ENCODE measurements around the gene LGALS4. TPM values are rescaled to one million over a fixed set of nuclear protein-coding genes. Genes with fewer than 3 reads are reported as not detected.
"Not testable (repeated sequence)": the region's sequence is repeated elsewhere in the genome, so short reads cannot be mapped to it uniquely, and the experiment has no call there.

Gene LGALS4
- total RNA-seq, 1 experiment from 2014 or later = not detected

- ChIA-PET CTCF (interaction anchor here (0.6 to 0.7 kb wide), 2 partner anchors 14 to 76 kb away, joined by 3 read pairs; no protein-coding TSS in a partner anchor), POLR2A (interaction anchor here (0.7 to 1.4 kb wide), 3 partner anchors 17 to 68 kb away, joined by 3 to 5 read pairs (median 4); no protein-coding TSS in a partner anchor)
- no peaks in the 10 kb centered on the region for H3K27me3 Mint-ChIP-seq (ENCODE audit: insufficient read depth, unreplicated experiment)
- peaks cover 7% of the 10 kb centered on the region for H3K4me1 Mint-ChIP-seq (ENCODE audit: insufficient read depth, unreplicated experiment)
- H3K9me3 Mint-ChIP-seq (ENCODE audit: unreplicated experiment) = no peaks in the 10 kb centered on the region
- intact Hi-C loops (cut with micrococcal nuclease) = no loop called here
- DNase-seq (ENCODE audit: unreplicated experiment) = peak; percentile 26
- peak; percentile 55 for TF ChIP-seq CTCF (IDR thresholded peaks at IDR 0.05; ENCODE audit: unreplicated experiment)
- no peak overlapping the region for H3K4me3 Mint-ChIP-seq (ENCODE audit: unreplicated experiment)
- BruUV-seq (replicated peaks) = no TSS peak
- no peaks in the 10 kb centered on the region for H3K36me3 Mint-ChIP-seq (ENCODE audit: insufficient read depth, unreplicated experiment)
- no peak overlapping the region for H3K27ac Mint-ChIP-seq (ENCODE audit: low read depth, unreplicated experiment)
These were observed 43.0 kb downstream of the LGALS4 start for GRCh38 chr19:38769635-38770211.

- DNase-seq (ENCODE audit: unreplicated experiment) = no peak
- Mint-ChIP-seq H3K4me3 (ENCODE audit: unreplicated experiment) (no peak overlapping the region), H3K4me1 (ENCODE audit: insufficient read depth, unreplicated experiment) (no peaks in the 10 kb centered on the region), H3K36me3 (ENCODE audit: insufficient read depth, unreplicated experiment) (no peaks in the 10 kb centered on the region), H3K27me3 (ENCODE audit: insufficient read depth, unreplicated experiment) (no peaks in the 10 kb centered on the region), H3K27ac (ENCODE audit: low read depth, unreplicated experiment) (no peak overlapping the region), H3K9me3 (ENCODE audit: unreplicated experiment) (no peaks in the 10 kb centered on the region)
- CTCF ChIA-PET = no interaction called here
- TF ChIP-seq CTCF (IDR thresholded peaks at IDR 0.05; ENCODE audit: unreplicated experiment) = no peak
- POLR2A ChIA-PET = interaction anchor here (0.5 kb wide), 1 partner anchor 18 kb away, joined by 3 read pairs; no protein-coding TSS in a partner anchor
- no TSS peak for BruUV-seq (replicated peaks)
- intact Hi-C loops (cut with micrococcal nuclease) = no loop called here
These were observed 46.3 kb downstream of the LGALS4 start for GRCh38 chr19:38766276-38767047.

GRCh38 chr19:38765214-38765613 lies 47.5 kb downstream of the LGALS4 start:
- Mint-ChIP-seq H3K27me3 (ENCODE audit: insufficient read depth, unreplicated experiment) (no peaks in the 10 kb centered on the region), H3K36me3 (ENCODE audit: insufficient read depth, unreplicated experiment) (no peaks in the 10 kb centered on the region), H3K9me3 (ENCODE audit: unreplicated experiment) (no peaks in the 10 kb centered on the region), H3K27ac (ENCODE audit: low read depth, unreplicated experiment) (no peak overlapping the region), H3K4me1 (ENCODE audit: insufficient read depth, unreplicated experiment) (no peaks in the 10 kb centered on the region), H3K4me3 (ENCODE audit: unreplicated experiment) (no peak overlapping the region)
- no peak for TF ChIP-seq CTCF (IDR thresholded peaks at IDR 0.05; ENCODE audit: unreplicated experiment)
- intact Hi-C loops (cut with micrococcal nuclease) = no loop called here
- ChIA-PET POLR2A (interaction anchor here (0.7 kb wide), 1 partner anchor 55 kb away, joined by 3 read pairs; no protein-coding TSS in a partner anchor), CTCF (interaction anchor here (0.6 kb wide), 1 partner anchor 357 kb away, joined by 3 read pairs; no protein-coding TSS in a partner anchor)
- BruUV-seq (replicated peaks) = no TSS peak
- DNase-seq (ENCODE audit: unreplicated experiment) = no peak

- no peak for DNase-seq (ENCODE audit: unreplicated experiment)
- no peaks in the 10 kb centered on the region for H3K9me3 Mint-ChIP-seq (ENCODE audit: unreplicated experiment)
- no peak for TF ChIP-seq CTCF (IDR thresholded peaks at IDR 0.05; ENCODE audit: unreplicated experiment)
- no TSS peak for BruUV-seq (replicated peaks)
- H3K4me3 Mint-ChIP-seq (ENCODE audit: unreplicated experiment) = no peak overlapping the region
- H3K36me3 Mint-ChIP-seq (ENCODE audit: insufficient read depth, unreplicated experiment) = no peaks in the 10 kb centered on the region
- H3K4me1 Mint-ChIP-seq (ENCODE audit: insufficient read depth, unreplicated experiment) = no peaks in the 10 kb centered on the region
- H3K27ac Mint-ChIP-seq (ENCODE audit: low read depth, unreplicated experiment) = no peak overlapping the region
- CTCF ChIA-PET = no interaction called here
- H3K27me3 Mint-ChIP-seq (ENCODE audit: insufficient read depth, unreplicated experiment) = no peaks in the 10 kb centered on the region
- POLR2A ChIA-PET = interaction anchor here (0.7 kb wide), 1 partner anchor 286 kb away, joined by 3 read pairs; no protein-coding TSS in a partner anchor
- intact Hi-C loops (cut with micrococcal nuclease) = no loop called here
These were observed 48.9 kb downstream of the LGALS4 start for GRCh38 chr19:38763795-38764220.

GRCh38 chr19:38761884-38762389 lies 50.8 kb downstream of the LGALS4 start:
- H3K36me3 Mint-ChIP-seq (ENCODE audit: insufficient read depth, unreplicated experiment); DNase-seq (ENCODE audit: unreplicated experiment); intact Hi-C loops (cut with micrococcal nuclease); H3K4me3 Mint-ChIP-seq (ENCODE audit: unreplicated experiment); H3K4me1 Mint-ChIP-seq (ENCODE audit: insufficient read depth, unreplicated experiment); H3K9me3 Mint-ChIP-seq (ENCODE audit: unreplicated experiment); BruUV-seq (replicated peaks); H3K27ac Mint-ChIP-seq (ENCODE audit: low read depth, unreplicated experiment); H3K27me3 Mint-ChIP-seq (ENCODE audit: insufficient read depth, unreplicated experiment): not testable (repeated sequence)
- CTCF ChIA-PET = interaction anchor here (0.6 to 1.2 kb wide), 2 partner anchors 24 to 633 kb away, joined by 4 read pairs; no protein-coding TSS in a partner anchor
- POLR2A ChIA-PET = interaction anchor here (1.0 to 1.9 kb wide), 2 partner anchors 28 to 126 kb away, joined by 3 to 4 read pairs; no protein-coding TSS in a partner anchor

Data from MCF 10A (cell line).